Measurements from ENCODE around the gene BCKDHA. TPM values are rescaled to one million over a fixed set of nuclear protein-coding genes. Genes with fewer than 3 reads are reported as not detected.

Gene BCKDHA
- total RNA-seq, 1 donor: 15.3 TPM

GRCh38 chr19:41411100-41411967, 13.7 kb downstream of the BCKDHA start:
- TF ChIP-seq CTCF (IDR thresholded peaks at IDR 0.05; ENCODE audit: insufficient read depth, low read length): no peak
- DNase-seq (ENCODE audit: low read depth): no peak
- H3K4me3 ChIP-seq (ENCODE audit: low read depth, low read length): no peak overlapping the region

GRCh38 chr19:41411968-41412265, 14.3 kb downstream of the BCKDHA start:
- H3K4me3 ChIP-seq (ENCODE audit: low read depth, low read length): no peak overlapping the region
- no peak for TF ChIP-seq CTCF (IDR thresholded peaks at IDR 0.05; ENCODE audit: insufficient read depth, low read length)

GRCh38 chr19:41412953-41413352, 15.3 kb downstream of the BCKDHA start:
- no peak for TF ChIP-seq CTCF (IDR thresholded peaks at IDR 0.05; ENCODE audit: insufficient read depth, low read length)
- no peak overlapping the region for H3K4me3 ChIP-seq (ENCODE audit: low read depth, low read length)
- DNase-seq (ENCODE audit: low read depth): no peak

More at GRCh38 chr19:41411968-41412265, 14.3 kb downstream of the BCKDHA start:
- DNase-seq (ENCODE audit: low read depth): no peak

GRCh38 chr19:41413947-41414346, 16.3 kb downstream of the BCKDHA start:
- no peak for DNase-seq (ENCODE audit: low read depth)
- TF ChIP-seq CTCF (IDR thresholded peaks at IDR 0.05; ENCODE audit: insufficient read depth, low read length): no peak
- H3K4me3 ChIP-seq (ENCODE audit: low read depth, low read length): no peak overlapping the region

GRCh38 chr19:41414461-41414860, 16.8 kb downstream of the BCKDHA start:
- DNase-seq (ENCODE audit: low read depth): no peak
- TF ChIP-seq CTCF (IDR thresholded peaks at IDR 0.05; ENCODE audit: insufficient read depth, low read length): no peak
- no peak overlapping the region for H3K4me3 ChIP-seq (ENCODE audit: low read depth, low read length)

GRCh38 chr19:41415154-41415571, 17.5 kb downstream of the BCKDHA start:
- no peak for DNase-seq (ENCODE audit: low read depth)
- TF ChIP-seq CTCF (IDR thresholded peaks at IDR 0.05; ENCODE audit: insufficient read depth, low read length): no peak
- no peak overlapping the region for H3K4me3 ChIP-seq (ENCODE audit: low read depth, low read length)

Data from fibroblast of the aortic adventitia (primary cell).